WTC11 (cell line): Measurements from ENCODE around the gene KCNJ4. TPM values are rescaled to one million over a fixed set of nuclear protein-coding genes. Genes with fewer than 3 reads are reported as not detected.

Experiments used
- ATAC-seq: fragments of 200-7000 bp; cut with Tn5 transposase; 2 replicates; pipeline ENCODE4 v1.10.0; 2021; ENCODE audit warnings: mild to moderate bottlenecking, moderate library complexity
- CTCF ChIA-PET: fragments of 300-600 bp; sonication (Branson Sonifier 250); formaldehyde crosslinking; loops from one replicate; lab custom pipeline; 2021; ENCODE audit warnings: antibody characterized with exemption; lab: Charles Lee
- POLR2A ChIA-PET: fragments of 350-600 bp; sonication (Branson Sonifier 250); formaldehyde crosslinking; loops from one replicate; lab custom pipeline; 2021; ENCODE audit warnings: antibody characterized with exemption; lab: Charles Lee
- DNase-seq: peaks from one replicate; pipeline ENCODE4 v3.0.0; 2021; ENCODE audit warnings: low spot score
- H3K27ac Mint-ChIP-seq: 2 replicates; pipeline ENCODE4 v1.8.0; 2021; ENCODE audit warnings: mixed read lengths
- H3K27me3 Mint-ChIP-seq: 2 replicates; pipeline ENCODE4 v1.8.0; 2021; ENCODE audit warnings: low read depth, mild to moderate bottlenecking, moderate library complexity, mixed read lengths
- H3K36me3 Mint-ChIP-seq: 2 replicates; pipeline ENCODE4 v1.8.0; 2021; ENCODE audit warnings: mixed read lengths
- H3K4me1 Mint-ChIP-seq: 2 replicates; pipeline ENCODE4 v1.8.0; 2022; ENCODE audit warnings: mixed read lengths
- H3K4me3 Mint-ChIP-seq: 2 replicates; pipeline ENCODE4 v1.8.0; 2021; ENCODE audit warnings: mild to moderate bottlenecking, moderate library complexity, mixed read lengths
- H3K9me3 Mint-ChIP-seq: 2 replicates; pipeline ENCODE4 v1.8.0; 2021; ENCODE audit warnings: mixed read lengths
- ETV6 ChIP-seq: sonication (generic); formaldehyde crosslinking; IDR thresholded peaks from 2 replicates; pipeline ENCODE4 v1.8.1; 2022; ENCODE audit warnings: mild to moderate bottlenecking, missing genetic modification reagents
- MYBL2 ChIP-seq: sonication (generic); formaldehyde crosslinking; IDR thresholded peaks from 2 replicates; pipeline ENCODE4 v1.8.1; 2023; ENCODE audit warnings: mild to moderate bottlenecking, moderate library complexity, missing genetic modification reagents
- NFYB ChIP-seq: sonication (generic); formaldehyde crosslinking; conservative IDR thresholded peaks from 2 replicates; pipeline ENCODE4 v1.8.0; 2022; ENCODE audit warnings: low read depth, missing genetic modification reagents
- OVOL2 ChIP-seq: fragments of 250-450 bp; sonication (Bioruptor Pico); IDR thresholded peaks from 2 replicates; pipeline ENCODE4 v1.9.0; 2021; ENCODE audit warnings: mild to moderate bottlenecking, borderline replicate concordance
- RELA ChIP-seq: sonication (generic); formaldehyde crosslinking; IDR thresholded peaks from 2 replicates; pipeline ENCODE4 v1.8.1; 2022; ENCODE audit warnings: missing genetic modification reagents, mild to moderate bottlenecking, borderline replicate concordance
- RORB ChIP-seq: fragments of 250-450 bp; sonication (Bioruptor Pico); IDR thresholded peaks from 2 replicates; pipeline ENCODE4 v1.9.0; 2021; ENCODE audit warnings: mild to moderate bottlenecking
- SOX15 ChIP-seq: fragments of 250-450 bp; sonication (Bioruptor Pico); IDR thresholded peaks from 2 replicates; pipeline ENCODE4 v1.9.0; 2021; ENCODE audit warnings: mild to moderate bottlenecking
- ZNF121 ChIP-seq: sonication (generic); formaldehyde crosslinking; IDR thresholded peaks from 2 replicates; pipeline ENCODE4 v1.8.0; 2023; ENCODE audit warnings: missing genetic modification reagents
- ZNF317 ChIP-seq: sonication (generic); formaldehyde crosslinking; IDR thresholded peaks from 2 replicates; pipeline ENCODE4 v1.8.1; 2023; ENCODE audit warnings: low read depth, mild to moderate bottlenecking, moderate library complexity, missing genetic modification reagents, borderline replicate concordance
- ZNF671 ChIP-seq: fragments of 250-450 bp; sonication (Bioruptor Pico); IDR thresholded peaks from 2 replicates; pipeline ENCODE4 v1.8.0; 2021; ENCODE audit warnings: mild to moderate bottlenecking
- total RNA-seq: library from RNA; stranded (reverse); gene quantifications from 3 replicates; pipeline ENCODE4 v1.2.3, GENCODE V29; 2021
- TF ChIP-seq, protein P1 (sequence below): sonication (generic); formaldehyde crosslinking; IDR thresholded peaks from 2 replicates; pipeline ENCODE4 v1.8.1; 2023; ENCODE audit warnings: mild to moderate bottlenecking, missing genetic modification reagents
- TF ChIP-seq, protein P2 (sequence below): fragments of 250-450 bp; sonication (Bioruptor Pico); IDR thresholded peaks from 2 replicates; pipeline ENCODE4 v1.9.0; 2021; ENCODE audit warnings: mild to moderate bottlenecking
- TF ChIP-seq, protein P3 (sequence below): sonication (generic); formaldehyde crosslinking; IDR thresholded peaks from 2 replicates; pipeline ENCODE4 v1.8.0; 2022; ENCODE audit warnings: mild to moderate bottlenecking, missing genetic modification reagents
- TF ChIP-seq, protein P4 (sequence below): sonication (generic); formaldehyde crosslinking; IDR thresholded peaks from 2 replicates; pipeline ENCODE4 v1.8.1; 2022; ENCODE audit warnings: mild to moderate bottlenecking, missing genetic modification reagents, moderate library complexity, borderline replicate concordance
- TF ChIP-seq, protein P5 (sequence below): fragments of 250-450 bp; sonication (Bioruptor Pico); IDR thresholded peaks from 2 replicates; pipeline ENCODE4 v1.9.0; 2021; ENCODE audit warnings: mild to moderate bottlenecking
- TF ChIP-seq, protein P6 (sequence below): fragments of 250-450 bp; sonication (Bioruptor Pico); conservative IDR thresholded peaks from 2 replicates; pipeline ENCODE4 v1.9.0; 2021; ENCODE audit warnings: mild to moderate bottlenecking

Gene KCNJ4
- total RNA-seq, 1 experiment from 2014 or later: 3.1 TPM

DNA sequence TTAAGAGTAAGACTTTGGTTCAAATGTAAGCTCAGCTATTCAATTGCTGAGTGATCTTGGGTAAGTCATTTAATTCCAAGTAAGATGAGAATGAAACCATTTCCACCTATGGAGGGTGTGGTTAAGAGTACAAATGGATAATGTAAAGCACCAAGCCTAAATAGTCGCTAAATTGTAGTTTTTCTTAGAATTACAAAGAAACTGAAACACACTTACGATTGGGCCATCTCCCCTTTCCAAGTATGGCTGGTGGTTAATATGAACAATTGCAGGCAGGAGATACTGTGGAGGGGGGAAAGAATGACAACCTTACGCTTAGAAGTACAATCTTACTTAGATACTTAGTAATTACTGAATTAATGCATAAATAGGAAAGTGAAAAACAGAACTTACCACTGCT, 42.9 kb upstream of the KCNJ4 start (continued):
- TF ChIP-seq, protein P1, sequence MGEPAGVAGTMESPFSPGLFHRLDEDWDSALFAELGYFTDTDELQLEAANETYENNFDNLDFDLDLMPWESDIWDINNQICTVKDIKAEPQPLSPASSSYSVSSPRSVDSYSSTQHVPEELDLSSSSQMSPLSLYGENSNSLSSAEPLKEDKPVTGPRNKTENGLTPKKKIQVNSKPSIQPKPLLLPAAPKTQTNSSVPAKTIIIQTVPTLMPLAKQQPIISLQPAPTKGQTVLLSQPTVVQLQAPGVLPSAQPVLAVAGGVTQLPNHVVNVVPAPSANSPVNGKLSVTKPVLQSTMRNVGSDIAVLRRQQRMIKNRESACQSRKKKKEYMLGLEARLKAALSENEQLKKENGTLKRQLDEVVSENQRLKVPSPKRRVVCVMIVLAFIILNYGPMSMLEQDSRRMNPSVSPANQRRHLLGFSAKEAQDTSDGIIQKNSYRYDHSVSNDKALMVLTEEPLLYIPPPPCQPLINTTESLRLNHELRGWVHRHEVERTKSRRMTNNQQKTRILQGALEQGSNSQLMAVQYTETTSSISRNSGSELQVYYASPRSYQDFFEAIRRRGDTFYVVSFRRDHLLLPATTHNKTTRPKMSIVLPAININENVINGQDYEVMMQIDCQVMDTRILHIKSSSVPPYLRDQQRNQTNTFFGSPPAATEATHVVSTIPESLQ: no peak

DNA sequence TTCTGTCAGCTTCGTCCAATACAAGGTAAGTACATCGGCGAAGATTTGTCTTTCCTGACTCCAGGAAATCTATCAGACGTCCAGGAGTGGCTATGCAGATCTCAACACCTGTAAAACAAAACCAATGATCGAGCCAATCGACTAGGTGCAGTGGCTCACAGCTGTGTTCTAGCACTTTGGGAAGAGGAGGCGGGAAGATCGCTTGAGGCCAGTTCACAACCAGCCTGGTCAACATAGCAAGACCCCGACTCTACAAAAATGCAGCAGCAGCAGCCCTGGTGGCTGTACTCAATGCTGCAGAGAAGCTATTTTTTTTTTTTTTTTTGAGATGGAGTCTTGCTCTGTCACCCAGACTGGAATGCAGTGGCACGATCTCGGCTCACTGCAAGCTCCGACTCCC, 39.9 kb upstream of the KCNJ4 start:
- peaks cover 94% of the 10 kb centered on the region for H3K36me3 Mint-ChIP-seq
- ChIA-PET CTCF (interaction anchor here (0.7 kb wide), 1 partner anchor 10 kb away, joined by 3 read pairs; no protein-coding TSS in a partner anchor), POLR2A (interaction anchor here (0.8 kb wide), 1 partner anchor 15 kb away, joined by 3 read pairs; no protein-coding TSS in a partner anchor)
- H3K9me3 Mint-ChIP-seq: no peaks in the 10 kb centered on the region
- DNase-seq (no peak), ATAC-seq (peak; percentile 61)
- H3K27me3 Mint-ChIP-seq: no peaks in the 10 kb centered on the region
- peaks cover 30% of the 10 kb centered on the region for H3K4me1 Mint-ChIP-seq
- peak overlapping the region; percentile 63 for H3K27ac Mint-ChIP-seq
- TF ChIP-seq ZNF671 (CRISPR knock-in tag) (no peak), RELA (CRISPR knock-in tag) (no peak), ZNF317 (no peak), SOX15 (CRISPR knock-in tag) (no peak), ETV6 (CRISPR knock-in tag) (no peak), ZNF121 (CRISPR knock-in tag) (peak; percentile 96), RORB (CRISPR knock-in tag) (no peak), OVOL2 (CRISPR knock-in tag) (no peak), MYBL2 (CRISPR knock-in tag) (no peak), NFYB (CRISPR knock-in tag) (no peak)
- TF ChIP-seq, protein P1: no peak
- TF ChIP-seq, protein P2, sequence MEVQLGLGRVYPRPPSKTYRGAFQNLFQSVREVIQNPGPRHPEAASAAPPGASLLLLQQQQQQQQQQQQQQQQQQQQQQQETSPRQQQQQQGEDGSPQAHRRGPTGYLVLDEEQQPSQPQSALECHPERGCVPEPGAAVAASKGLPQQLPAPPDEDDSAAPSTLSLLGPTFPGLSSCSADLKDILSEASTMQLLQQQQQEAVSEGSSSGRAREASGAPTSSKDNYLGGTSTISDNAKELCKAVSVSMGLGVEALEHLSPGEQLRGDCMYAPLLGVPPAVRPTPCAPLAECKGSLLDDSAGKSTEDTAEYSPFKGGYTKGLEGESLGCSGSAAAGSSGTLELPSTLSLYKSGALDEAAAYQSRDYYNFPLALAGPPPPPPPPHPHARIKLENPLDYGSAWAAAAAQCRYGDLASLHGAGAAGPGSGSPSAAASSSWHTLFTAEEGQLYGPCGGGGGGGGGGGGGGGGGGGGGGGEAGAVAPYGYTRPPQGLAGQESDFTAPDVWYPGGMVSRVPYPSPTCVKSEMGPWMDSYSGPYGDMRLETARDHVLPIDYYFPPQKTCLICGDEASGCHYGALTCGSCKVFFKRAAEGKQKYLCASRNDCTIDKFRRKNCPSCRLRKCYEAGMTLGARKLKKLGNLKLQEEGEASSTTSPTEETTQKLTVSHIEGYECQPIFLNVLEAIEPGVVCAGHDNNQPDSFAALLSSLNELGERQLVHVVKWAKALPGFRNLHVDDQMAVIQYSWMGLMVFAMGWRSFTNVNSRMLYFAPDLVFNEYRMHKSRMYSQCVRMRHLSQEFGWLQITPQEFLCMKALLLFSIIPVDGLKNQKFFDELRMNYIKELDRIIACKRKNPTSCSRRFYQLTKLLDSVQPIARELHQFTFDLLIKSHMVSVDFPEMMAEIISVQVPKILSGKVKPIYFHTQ (CRISPR knock-in tag): 0 out of 2 replicates have a peak, but pooled peaks have one; percentile 11
- TF ChIP-seq, protein P3, sequence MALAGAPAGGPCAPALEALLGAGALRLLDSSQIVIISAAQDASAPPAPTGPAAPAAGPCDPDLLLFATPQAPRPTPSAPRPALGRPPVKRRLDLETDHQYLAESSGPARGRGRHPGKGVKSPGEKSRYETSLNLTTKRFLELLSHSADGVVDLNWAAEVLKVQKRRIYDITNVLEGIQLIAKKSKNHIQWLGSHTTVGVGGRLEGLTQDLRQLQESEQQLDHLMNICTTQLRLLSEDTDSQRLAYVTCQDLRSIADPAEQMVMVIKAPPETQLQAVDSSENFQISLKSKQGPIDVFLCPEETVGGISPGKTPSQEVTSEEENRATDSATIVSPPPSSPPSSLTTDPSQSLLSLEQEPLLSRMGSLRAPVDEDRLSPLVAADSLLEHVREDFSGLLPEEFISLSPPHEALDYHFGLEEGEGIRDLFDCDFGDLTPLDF (CRISPR knock-in tag): no peak
- TF ChIP-seq, protein P4, sequence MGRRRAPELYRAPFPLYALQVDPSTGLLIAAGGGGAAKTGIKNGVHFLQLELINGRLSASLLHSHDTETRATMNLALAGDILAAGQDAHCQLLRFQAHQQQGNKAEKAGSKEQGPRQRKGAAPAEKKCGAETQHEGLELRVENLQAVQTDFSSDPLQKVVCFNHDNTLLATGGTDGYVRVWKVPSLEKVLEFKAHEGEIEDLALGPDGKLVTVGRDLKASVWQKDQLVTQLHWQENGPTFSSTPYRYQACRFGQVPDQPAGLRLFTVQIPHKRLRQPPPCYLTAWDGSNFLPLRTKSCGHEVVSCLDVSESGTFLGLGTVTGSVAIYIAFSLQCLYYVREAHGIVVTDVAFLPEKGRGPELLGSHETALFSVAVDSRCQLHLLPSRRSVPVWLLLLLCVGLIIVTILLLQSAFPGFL (CRISPR knock-in tag): no peak
- TF ChIP-seq, protein P5, sequence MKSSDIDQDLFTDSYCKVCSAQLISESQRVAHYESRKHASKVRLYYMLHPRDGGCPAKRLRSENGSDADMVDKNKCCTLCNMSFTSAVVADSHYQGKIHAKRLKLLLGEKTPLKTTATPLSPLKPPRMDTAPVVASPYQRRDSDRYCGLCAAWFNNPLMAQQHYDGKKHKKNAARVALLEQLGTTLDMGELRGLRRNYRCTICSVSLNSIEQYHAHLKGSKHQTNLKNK (CRISPR knock-in tag): no peak
- TF ChIP-seq, protein P6, sequence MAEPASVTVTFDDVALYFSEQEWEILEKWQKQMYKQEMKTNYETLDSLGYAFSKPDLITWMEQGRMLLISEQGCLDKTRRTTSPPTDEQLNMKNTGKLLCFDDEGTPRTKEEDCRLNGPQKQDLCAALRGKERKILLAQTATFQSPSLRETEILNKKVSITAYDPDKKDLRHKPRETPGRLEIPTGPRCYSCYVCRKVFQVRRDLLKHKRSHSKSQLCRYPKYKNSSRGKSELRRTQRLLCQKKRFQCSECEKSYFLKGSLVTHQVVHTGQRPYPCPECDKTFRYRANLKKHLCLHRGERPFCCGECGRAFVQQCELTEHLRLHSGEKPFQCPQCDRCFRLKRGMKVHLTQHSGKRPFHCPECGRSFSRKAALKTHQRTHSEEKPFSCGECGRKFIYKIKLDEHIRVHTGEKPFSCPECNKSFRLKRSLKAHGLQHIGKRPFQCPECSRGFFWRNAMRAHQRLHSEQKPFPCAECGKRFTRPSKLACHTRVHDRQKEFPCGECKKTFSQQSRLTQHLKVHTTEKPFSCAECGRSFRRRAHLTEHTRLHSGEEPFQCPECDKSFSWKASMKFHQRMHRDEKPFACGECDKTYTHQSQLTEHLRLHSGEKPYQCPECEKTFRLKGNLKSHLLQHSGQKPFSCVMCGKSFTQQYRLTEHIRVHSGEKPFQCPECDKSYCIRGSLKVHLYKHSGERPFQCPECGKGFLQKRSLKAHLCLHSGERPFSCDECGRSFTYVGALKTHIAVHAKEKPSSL (CRISPR knock-in tag): no peak
- H3K4me3 Mint-ChIP-seq: no peak overlapping the region
